Thoracic aorta (tissue), 2 donors: ENCODE measurements around the gene DCUN1D4. TPM values are rescaled to one million over a fixed set of nuclear protein-coding genes. Genes with fewer than 3 reads are reported as not detected.
"Not testable (repeated sequence)": the region's sequence is repeated elsewhere in the genome, so short reads cannot be mapped to it uniquely, and the experiment has no call there.

ENCODE experiments used
- ATAC-seq: fragments of 150-250 bp; one replicate; pipeline ENCODE4 v1.8.0; 2017; ENCODE audit warnings: low read depth; ENCODE audit not compliant: insufficient number of reproducible peaks, low FRiP score
- DNase-seq: peaks from one replicate; pipeline ENCODE4 v3.0.0-alpha.2; 2020; ENCODE audit warnings: low spot score
- H3K27ac ChIP-seq, 2 donors: fragments of 200-600 bp; sonication (generic); 1 replicate in 1 of 2; 2 replicates in 1 of 2; pipeline ENCODE4 v1.5.1; 2016; ENCODE audit warnings: mild to moderate bottlenecking in 2 of 2, moderate library complexity in 2 of 2
- H3K27me3 ChIP-seq: fragments of 200-600 bp; sonication (generic); replicated peaks from 2 replicates; pipeline ENCODE4 v1.6.0; 2016; ENCODE audit warnings: mild to moderate bottlenecking; ENCODE audit not compliant: insufficient read depth
- H3K36me3 ChIP-seq: fragments of 200-600 bp; sonication (generic); one replicate; pipeline ENCODE4 v1.5.1; 2016
- H3K4me1 ChIP-seq, 2 donors: fragments of 200-600 bp; sonication (generic); 1 replicate in 1 of 2; 2 replicates in 1 of 2; pipeline versions ENCODE4 v1.5.1 to v1.6.0; 2016; ENCODE audit warnings: low read depth in 2 of 2, mild to moderate bottlenecking in 1 of 2; ENCODE audit not compliant: control insufficient read depth in 1 of 2
- H3K4me3 ChIP-seq: fragments of 200-600 bp; sonication (generic); 2 replicates; pipeline ENCODE4 v1.5.1; 2016; ENCODE audit warnings: mild to moderate bottlenecking
- H3K9me3 ChIP-seq: fragments of 200-600 bp; sonication (generic); 2 replicates; pipeline ENCODE4 v1.5.1; 2016
- CTCF ChIP-seq: fragments of 200-600 bp; sonication (generic); IDR thresholded peaks from one replicate; pipeline ENCODE4 v1.5.1; 2019; ENCODE audit warnings: antibody characterized with exemption
- total RNA-seq, 2 donors: library from RNA; depleted of rRNA; stranded (reverse); fragments of >200 nt; gene quantifications; one replicate each; pipeline versions ENCODE4 v1.1.0 to v1.2.3, GENCODE V29; 2016

Gene DCUN1D4
- total RNA-seq, 2 donors from 2014 or later: 30.3 to 53.8 TPM

- Histone ChIP-seq H3K4me1 (peaks cover 12 to 16% of the 10 kb centered on the region in 2 donors), H3K9me3 (no peaks in the 10 kb centered on the region), H3K36me3 (no peaks in the 10 kb centered on the region), H3K27ac (no peak overlapping the region), H3K27me3 (no peaks in the 10 kb centered on the region), H3K4me3 (no peak overlapping the region)
- ATAC-seq (no peak), DNase-seq (no peak)
- no peak for TF ChIP-seq CTCF
Observed at GRCh38 chr4:51930557-51930956, 87.6 kb downstream of the DCUN1D4 start.

- Histone ChIP-seq H3K27me3 (no peaks in the 10 kb centered on the region), H3K4me1 (peaks cover 12 to 16% of the 10 kb centered on the region in 2 donors), H3K36me3 (no peaks in the 10 kb centered on the region), H3K4me3 (no peak overlapping the region), H3K27ac (no peak overlapping the region), H3K9me3 (no peaks in the 10 kb centered on the region)
- no peak for ATAC-seq
- TF ChIP-seq CTCF: no peak
- no peak for DNase-seq
Observed at GRCh38 chr4:51931461-51931860, 88.5 kb downstream of the DCUN1D4 start.

GRCh38 chr4:51932261-51932660, 89.3 kb downstream of the DCUN1D4 start:
- Histone ChIP-seq H3K4me3 (no peak overlapping the region), H3K9me3 (no peaks in the 10 kb centered on the region), H3K4me1 (peaks cover 12 to 16% of the 10 kb centered on the region in 2 donors), H3K36me3 (no peaks in the 10 kb centered on the region), H3K27ac (peak overlapping the region in 1 of 2 donors; percentile 47), H3K27me3 (no peaks in the 10 kb centered on the region)
- no peak for TF ChIP-seq CTCF
- no peak for DNase-seq
- ATAC-seq: peak; percentile 69

GRCh38 chr4:51932684-51933083, 89.7 kb downstream of the DCUN1D4 start:
- Histone ChIP-seq H3K9me3 (no peaks in the 10 kb centered on the region), H3K4me1 (peaks cover 12 to 16% of the 10 kb centered on the region in 2 donors), H3K4me3 (no peak overlapping the region), H3K27ac (peak overlapping the region in 1 of 2 donors; percentile 47), H3K27me3 (no peaks in the 10 kb centered on the region), H3K36me3 (no peaks in the 10 kb centered on the region)
- ATAC-seq (no peak), DNase-seq (no peak)
- TF ChIP-seq CTCF: no peak

GRCh38 chr4:51940460-51940859, 97.5 kb downstream of the DCUN1D4 start:
- peaks cover 4 to 21% of the 10 kb centered on the region in 2 donors for H3K4me1 ChIP-seq
- ATAC-seq, H3K27me3 ChIP-seq, H3K9me3 ChIP-seq, H3K4me3 ChIP-seq, H3K36me3 ChIP-seq, H3K27ac ChIP-seq, DNase-seq: not testable (repeated sequence)
